NCI-H510A treated with DMSO at 0.1 percent for 48 hours (cell line): ENCODE data around the gene CD55.
A peak's percentile ranks its signal among the peaks of the same experiment; 100 is the strongest.
"Not testable (repeated sequence)": the region's sequence is repeated elsewhere in the genome, so short reads cannot be mapped to it uniquely, and the experiment has no call there.

Experiments
- DNase-seq: peaks from one replicate; lab custom pipeline; 2025; lab: John Stamatoyannopoulos, UW

Gene CD55

GRCh38 chr1:207306023-207306422, 15.5 kb upstream of the CD55 start:
- DNase-seq, result no peak

GRCh38 chr1:207306603-207307002, 14.9 kb upstream of the CD55 start:
- no peak for DNase-seq

DNA sequence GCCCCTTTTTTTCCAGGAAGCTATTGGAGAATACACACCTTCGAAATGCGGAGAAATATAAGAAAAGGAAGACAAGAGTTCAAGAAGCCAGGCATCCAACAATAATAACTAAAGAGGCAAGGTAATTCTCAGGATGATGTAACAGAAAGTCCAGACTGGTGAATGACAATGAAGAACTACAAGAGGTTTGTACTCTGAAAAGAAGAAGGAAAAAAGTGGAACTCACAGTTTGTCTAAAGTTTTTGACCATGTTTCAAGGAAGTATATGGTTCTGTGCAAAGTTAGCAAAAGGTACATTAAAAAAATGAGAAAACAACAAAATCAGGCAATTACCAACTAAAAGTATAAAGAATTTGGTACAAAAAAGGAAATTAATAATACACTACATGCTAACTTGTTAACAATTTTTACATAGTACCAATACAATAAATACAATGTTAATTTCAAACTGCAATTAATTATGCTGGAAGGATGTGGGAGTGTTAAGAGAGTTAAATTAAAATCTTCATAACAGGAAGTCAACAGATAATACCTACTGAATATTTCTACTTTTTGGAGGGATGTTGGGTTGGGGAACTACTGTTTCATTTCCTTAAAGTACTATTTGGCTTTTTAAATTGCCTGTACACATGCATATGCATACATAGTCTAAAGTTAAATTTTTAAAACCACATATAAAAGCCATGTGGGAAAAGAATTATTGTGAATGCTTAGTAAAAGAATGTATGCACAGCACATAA, 12.9 kb upstream of the CD55 start:
- DNase-seq, result no peak

- DNase-seq, result no peak
Measured at GRCh38 chr1:207309745-207310273, 11.7 kb upstream of the CD55 start.

- DNase-seq, result no peak
Measured at GRCh38 chr1:207311888-207312603, 9.4 kb upstream of the CD55 start.

DNA sequence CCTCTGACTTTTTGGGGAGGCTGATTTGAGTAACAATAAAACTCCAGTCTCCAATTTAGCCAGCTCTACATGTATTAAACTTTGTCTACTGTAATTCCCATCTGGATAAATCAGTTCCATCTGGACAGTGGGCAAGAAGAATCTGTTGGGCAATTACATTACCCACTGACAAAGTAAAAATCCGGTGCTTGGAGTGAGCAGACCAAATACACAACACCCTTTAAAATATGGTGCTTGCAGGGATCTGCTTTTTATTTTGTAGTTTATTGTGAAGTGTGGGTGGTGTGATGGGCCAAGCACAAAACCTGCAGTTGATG, 8.9 kb upstream of the CD55 start:
- no peak for DNase-seq

GRCh38 chr1:207313131-207313530, 8.3 kb upstream of the CD55 start:
- DNase-seq, result no peak

GRCh38 chr1:207314816-207315215, 6.7 kb upstream of the CD55 start:
- no peak for DNase-seq

GRCh38 chr1:207315435-207315834, 6.0 kb upstream of the CD55 start:
- DNase-seq, result no peak

DNA sequence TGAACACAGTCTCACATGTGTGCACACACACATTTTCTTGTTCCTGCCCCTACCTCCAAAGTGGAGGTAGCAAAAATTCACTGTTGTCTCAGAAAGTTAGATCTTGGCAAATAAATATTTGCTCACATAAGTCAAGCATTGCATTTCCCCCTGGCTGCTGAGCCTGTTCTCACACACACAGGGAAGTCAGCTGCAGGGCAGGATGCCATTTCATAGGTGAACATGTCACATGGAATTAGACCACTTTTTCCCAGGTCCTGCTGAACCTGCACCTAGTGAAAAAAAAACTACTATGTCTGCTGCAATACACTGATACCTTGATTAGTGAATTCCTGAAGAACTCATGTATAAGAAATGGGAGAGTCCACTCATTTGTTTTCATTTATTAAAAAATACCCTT, 5.3 kb upstream of the CD55 start:
- no peak for DNase-seq

DNA sequence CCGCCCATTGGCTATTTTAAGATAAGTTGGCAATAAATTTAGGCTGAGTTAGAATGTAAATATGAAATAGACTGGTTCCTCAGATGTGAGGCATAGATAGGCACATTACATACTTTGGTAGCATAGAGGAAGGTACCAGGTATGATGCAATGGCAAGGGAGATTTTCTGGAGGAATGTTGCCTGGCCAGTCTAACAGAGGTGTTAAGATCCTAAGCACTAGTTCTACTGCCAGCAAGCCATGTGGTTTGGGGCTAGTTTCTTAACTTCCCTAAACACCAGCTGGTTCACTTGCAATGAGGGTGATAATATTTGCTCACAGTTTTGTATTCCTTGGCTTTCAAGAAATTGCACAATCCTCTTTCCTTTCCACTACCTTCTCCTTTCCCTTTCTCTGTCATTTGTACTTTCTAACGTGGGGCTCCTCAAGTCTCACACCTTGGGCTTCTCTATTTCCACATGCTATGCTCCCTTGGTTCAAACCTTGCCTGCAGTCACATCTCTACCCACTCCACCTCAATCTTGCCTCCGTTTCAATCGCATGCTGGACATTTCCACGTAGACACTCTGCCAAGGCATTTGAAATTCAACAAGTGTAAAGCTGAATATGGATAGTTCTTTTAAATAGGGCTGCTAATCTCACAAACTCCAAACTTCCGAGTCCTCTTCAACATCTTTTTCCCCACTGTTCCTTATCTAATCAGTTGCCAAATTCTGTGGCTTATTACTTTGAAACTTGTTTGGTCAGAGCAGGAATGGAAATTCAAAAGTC, 4.7 kb upstream of the CD55 start:
- DNase-seq, result peak; percentile 12

GRCh38 chr1:207317561-207317960, 3.9 kb upstream of the CD55 start:
- no peak for DNase-seq

DNA sequence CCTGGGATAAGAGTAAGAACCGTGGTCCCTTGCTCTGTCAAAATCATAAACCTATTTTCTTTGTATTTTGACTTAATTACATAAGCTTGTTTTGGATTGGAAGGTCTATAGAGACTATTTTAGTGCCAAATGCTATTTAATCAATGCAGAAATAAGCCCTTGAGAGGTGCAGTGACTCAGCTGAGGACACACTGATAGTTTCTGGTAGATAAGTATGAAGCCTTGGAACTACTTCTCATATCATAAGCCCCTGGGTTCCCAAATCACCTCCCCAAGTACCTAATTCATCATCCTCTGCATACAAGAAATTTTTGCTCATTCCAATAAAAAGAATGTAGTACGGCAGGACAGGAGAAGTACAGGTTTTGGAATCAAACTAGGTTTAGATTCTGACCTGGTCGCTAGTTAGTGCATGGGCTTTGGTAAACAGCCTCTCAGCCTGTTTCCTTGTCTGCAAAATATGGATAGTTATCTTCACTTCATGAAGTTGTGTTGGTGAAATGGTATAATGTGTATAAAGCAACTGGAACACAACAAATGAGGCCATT, 3.3 kb upstream of the CD55 start:
- DNase-seq, result no peak

GRCh38 chr1:207319199-207319598, 2.3 kb upstream of the CD55 start:
- no peak for DNase-seq

DNA sequence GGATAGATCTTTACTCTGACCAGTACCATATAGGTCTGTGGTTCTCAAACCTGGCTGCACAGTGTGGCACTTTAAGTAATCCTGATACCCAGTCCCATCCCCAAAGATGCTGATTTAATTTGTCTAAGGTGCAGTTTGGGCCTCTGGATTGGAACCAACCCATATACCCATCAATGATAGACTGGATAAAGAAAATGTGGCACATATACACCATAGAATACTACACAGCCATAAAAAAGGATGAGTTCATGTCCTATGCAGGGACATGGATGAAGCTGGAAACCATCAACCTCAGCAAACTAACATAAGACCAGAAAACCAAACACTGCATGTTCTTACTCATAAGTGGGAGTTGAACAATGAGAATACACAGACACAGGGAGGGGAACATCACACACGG, 1.4 kb upstream of the CD55 start:
- not testable (repeated sequence) for DNase-seq

- peak; percentile 22 for DNase-seq
Measured at GRCh38 chr1:207321790-207322645, 540 bp downstream of the CD55 start.

GRCh38 chr1:207323425-207324225, 2.1 kb downstream of the CD55 start:
- DNase-seq, result no peak

- DNase-seq, result no peak
Measured at GRCh38 chr1:207328004-207328403, 6.5 kb downstream of the CD55 start.

DNA sequence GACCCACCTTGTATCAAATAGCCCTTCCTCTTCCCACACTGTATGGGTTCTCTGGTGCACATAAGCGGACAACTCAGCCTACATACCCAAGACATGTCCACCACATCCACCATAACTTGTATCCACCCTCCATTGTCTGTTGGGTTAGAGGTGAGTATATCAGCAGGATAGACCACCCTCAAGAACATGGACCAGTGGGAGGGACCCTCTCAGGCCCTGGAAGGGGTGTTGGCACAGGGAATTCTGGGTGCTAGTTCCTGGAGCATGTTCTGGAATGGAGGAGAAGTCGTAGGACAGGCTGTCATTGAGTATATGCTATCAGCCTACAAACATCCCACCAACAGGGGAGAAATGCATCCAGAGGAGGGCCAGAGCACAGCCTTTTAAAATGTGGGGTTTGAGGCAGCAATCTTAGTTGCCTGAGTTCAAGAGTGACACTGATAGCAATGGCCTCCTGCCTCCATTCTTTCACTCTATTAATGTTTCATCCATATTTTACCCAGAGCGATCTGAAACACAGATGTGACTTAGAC, 7.5 kb downstream of the CD55 start:
- no peak for DNase-seq

GRCh38 chr1:207329469-207329868, 8.0 kb downstream of the CD55 start:
- no peak for DNase-seq
